ENCODE measurements around the gene NAA25. TPM values are rescaled to one million over a fixed set of nuclear protein-coding genes. Genes with fewer than 3 reads are reported as not detected.

NAA25 gene
- total and polyA plus RNA-seq, 4 donors: 3.1 to 17.7 (median 10.8) TPM

GRCh38 chr12:112020947-112021457 is 87.6 kb downstream of the NAA25 start (continued):
- TF ChIP-seq, protein P1, sequence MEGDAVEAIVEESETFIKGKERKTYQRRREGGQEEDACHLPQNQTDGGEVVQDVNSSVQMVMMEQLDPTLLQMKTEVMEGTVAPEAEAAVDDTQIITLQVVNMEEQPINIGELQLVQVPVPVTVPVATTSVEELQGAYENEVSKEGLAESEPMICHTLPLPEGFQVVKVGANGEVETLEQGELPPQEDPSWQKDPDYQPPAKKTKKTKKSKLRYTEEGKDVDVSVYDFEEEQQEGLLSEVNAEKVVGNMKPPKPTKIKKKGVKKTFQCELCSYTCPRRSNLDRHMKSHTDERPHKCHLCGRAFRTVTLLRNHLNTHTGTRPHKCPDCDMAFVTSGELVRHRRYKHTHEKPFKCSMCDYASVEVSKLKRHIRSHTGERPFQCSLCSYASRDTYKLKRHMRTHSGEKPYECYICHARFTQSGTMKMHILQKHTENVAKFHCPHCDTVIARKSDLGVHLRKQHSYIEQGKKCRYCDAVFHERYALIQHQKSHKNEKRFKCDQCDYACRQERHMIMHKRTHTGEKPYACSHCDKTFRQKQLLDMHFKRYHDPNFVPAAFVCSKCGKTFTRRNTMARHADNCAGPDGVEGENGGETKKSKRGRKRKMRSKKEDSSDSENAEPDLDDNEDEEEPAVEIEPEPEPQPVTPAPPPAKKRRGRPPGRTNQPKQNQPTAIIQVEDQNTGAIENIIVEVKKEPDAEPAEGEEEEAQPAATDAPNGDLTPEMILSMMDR (IDR thresholded peaks at IDR 0.05; ENCODE audit: low read depth, low read length, missing input control): no peak

- DNase-seq (ENCODE audit: low spot score): no peak
- Histone ChIP-seq H3K36me3 (ENCODE audit: control insufficient read depth in 4 of 4, insufficient read depth in 3 of 4, low read depth in 1 of 4, low read length in 3 of 4) (peaks cover 4 to 34% (median 28%) of the 10 kb centered on the region in 4 donors), H3K4me3 (ENCODE audit: low read depth in 1 of 3, low read length in 3 of 3) (no peak overlapping the region), H3K9ac (ENCODE audit: low read depth in 1 of 2, low read length in 2 of 2) (no peak overlapping the region), H3K4me1 (ENCODE audit: control insufficient read depth in 4 of 4, insufficient read depth in 4 of 4, low read length in 3 of 4) (peaks cover 6 to 23% (median 12%) of the 10 kb centered on the region in 4 donors), H3K27me3 (ENCODE audit: control insufficient read depth in 4 of 4, insufficient read depth in 4 of 4, low read length in 3 of 4) (no peaks in the 10 kb centered on the region), H3K27ac (ENCODE audit: low read depth in 1 of 2, low read length in 2 of 2) (no peak overlapping the region), H3K9me3 (ENCODE audit: control insufficient read depth in 4 of 4, low read length in 3 of 4) (no peaks in the 10 kb centered on the region)
- 62% methylated on average over 2 of the region's 2 CpGs for WGBS
- TF ChIP-seq, protein P2, sequence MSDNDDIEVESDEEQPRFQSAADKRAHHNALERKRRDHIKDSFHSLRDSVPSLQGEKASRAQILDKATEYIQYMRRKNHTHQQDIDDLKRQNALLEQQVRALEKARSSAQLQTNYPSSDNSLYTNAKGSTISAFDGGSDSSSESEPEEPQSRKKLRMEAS (IDR thresholded peaks at IDR 0.05): no peak
- TF ChIP-seq FOXA1 (IDR thresholded peaks at IDR 0.05) (no peak), ZBTB33 (IDR thresholded peaks at IDR 0.05) (no peak), HNF4G (IDR thresholded peaks at IDR 0.05) (no peak), YY1 (IDR thresholded peaks at IDR 0.05) (no peak), GABPA (IDR thresholded peaks at IDR 0.05 in 1 of 2, conservative IDR thresholded peaks at IDR 0.05 in 1 of 2) (no peak)
- TF ChIP-seq, protein P1 (IDR thresholded peaks at IDR 0.05; ENCODE audit: low read depth, low read length, missing input control): no peak
- TF ChIP-seq, protein P3, sequence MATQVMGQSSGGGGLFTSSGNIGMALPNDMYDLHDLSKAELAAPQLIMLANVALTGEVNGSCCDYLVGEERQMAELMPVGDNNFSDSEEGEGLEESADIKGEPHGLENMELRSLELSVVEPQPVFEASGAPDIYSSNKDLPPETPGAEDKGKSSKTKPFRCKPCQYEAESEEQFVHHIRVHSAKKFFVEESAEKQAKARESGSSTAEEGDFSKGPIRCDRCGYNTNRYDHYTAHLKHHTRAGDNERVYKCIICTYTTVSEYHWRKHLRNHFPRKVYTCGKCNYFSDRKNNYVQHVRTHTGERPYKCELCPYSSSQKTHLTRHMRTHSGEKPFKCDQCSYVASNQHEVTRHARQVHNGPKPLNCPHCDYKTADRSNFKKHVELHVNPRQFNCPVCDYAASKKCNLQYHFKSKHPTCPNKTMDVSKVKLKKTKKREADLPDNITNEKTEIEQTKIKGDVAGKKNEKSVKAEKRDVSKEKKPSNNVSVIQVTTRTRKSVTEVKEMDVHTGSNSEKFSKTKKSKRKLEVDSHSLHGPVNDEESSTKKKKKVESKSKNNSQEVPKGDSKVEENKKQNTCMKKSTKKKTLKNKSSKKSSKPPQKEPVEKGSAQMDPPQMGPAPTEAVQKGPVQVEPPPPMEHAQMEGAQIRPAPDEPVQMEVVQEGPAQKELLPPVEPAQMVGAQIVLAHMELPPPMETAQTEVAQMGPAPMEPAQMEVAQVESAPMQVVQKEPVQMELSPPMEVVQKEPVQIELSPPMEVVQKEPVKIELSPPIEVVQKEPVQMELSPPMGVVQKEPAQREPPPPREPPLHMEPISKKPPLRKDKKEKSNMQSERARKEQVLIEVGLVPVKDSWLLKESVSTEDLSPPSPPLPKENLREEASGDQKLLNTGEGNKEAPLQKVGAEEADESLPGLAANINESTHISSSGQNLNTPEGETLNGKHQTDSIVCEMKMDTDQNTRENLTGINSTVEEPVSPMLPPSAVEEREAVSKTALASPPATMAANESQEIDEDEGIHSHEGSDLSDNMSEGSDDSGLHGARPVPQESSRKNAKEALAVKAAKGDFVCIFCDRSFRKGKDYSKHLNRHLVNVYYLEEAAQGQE (IDR thresholded peaks at IDR 0.05): no peak
Observed at GRCh38 chr12:112018571-112019237, 89.9 kb downstream of the NAA25 start.

Data from liver (tissue), 9 donors.